ENCODE data around the gene RPS6KB1.
"Not testable (repeated sequence)": the region's sequence is repeated elsewhere in the genome, so short reads cannot be mapped to it uniquely, and the experiment has no call there.

Gene RPS6KB1

GRCh38 chr17:59892924-59893675, at the start of gene RPS6KB1, which contains the start of gene TUBD1:
RPS6KB1 (plus strand) TSS chr17:59893121; CDS start chr17:59893185, 64 bp downstream.
TUBD1 (minus strand) TSS chr17:59892943; CDS start chr17:59891002, 1,941 bp downstream.
- DNase-seq (ENCODE audit: low read depth, low spot score): peak; percentile 95
- Histone ChIP-seq H3K4me1 (ENCODE audit: insufficient read depth, insufficient read length) (no peaks in the 10 kb centered on the region), H3K36me3 (ENCODE audit: insufficient read depth, insufficient read length, low read length) (peaks cover 24% of the 10 kb centered on the region), H3K9me3 (ENCODE audit: insufficient read depth, low read length) (no peaks in the 10 kb centered on the region), H3K27me3 (ENCODE audit: insufficient read depth, insufficient read length) (no peaks in the 10 kb centered on the region), H3K9ac (ENCODE audit: insufficient read length, low read depth) (peak within 1 kb of the TSS; percentile 93), H3K4me3 (ENCODE audit: insufficient read length, low read depth) (peak within 1 kb of the TSS; percentile 78)
- TF ChIP-seq YY1 (IDR thresholded peaks at IDR 0.05; ENCODE audit: insufficient read depth, insufficient read length): peak; percentile 79
- no peak for TF ChIP-seq ZNF274 (IDR thresholded peaks at IDR 0.05; ENCODE audit: low read depth, low read length)
- no peak for TF ChIP-seq SUZ12 (IDR thresholded peaks at IDR 0.05; ENCODE audit: extremely low read depth, insufficient read depth, insufficient read length)

GRCh38 chr17:59844884-59845594, 47.9 kb upstream of the RPS6KB1 start:
- peaks cover 13% of the 10 kb centered on the region for H3K36me3 ChIP-seq (ENCODE audit: insufficient read depth, insufficient read length, low read length)
- H3K27me3 ChIP-seq (ENCODE audit: insufficient read depth, insufficient read length): no peaks in the 10 kb centered on the region
- TF ChIP-seq ZNF274 (IDR thresholded peaks at IDR 0.05; ENCODE audit: low read depth, low read length): no peak
- H3K4me1 ChIP-seq (ENCODE audit: insufficient read depth, insufficient read length): no peaks in the 10 kb centered on the region
- H3K9me3 ChIP-seq (ENCODE audit: insufficient read depth, low read length): no peaks in the 10 kb centered on the region
- no peak overlapping the region for H3K4me3 ChIP-seq (ENCODE audit: insufficient read length, low read depth)
- DNase-seq (ENCODE audit: low read depth, low spot score): no peak
- H3K9ac ChIP-seq (ENCODE audit: insufficient read length, low read depth): no peak overlapping the region

- no peak for TF ChIP-seq SUZ12 (IDR thresholded peaks at IDR 0.05; ENCODE audit: extremely low read depth, insufficient read depth, insufficient read length)
- no peak for TF ChIP-seq ZNF274 (IDR thresholded peaks at IDR 0.05; ENCODE audit: low read depth, low read length)
- no peak for TF ChIP-seq YY1 (IDR thresholded peaks at IDR 0.05; ENCODE audit: insufficient read depth, insufficient read length)
- no peak overlapping the region for H3K4me3 ChIP-seq (ENCODE audit: insufficient read length, low read depth)
- no peak for DNase-seq (ENCODE audit: low read depth, low spot score)
- H3K9me3 ChIP-seq (ENCODE audit: insufficient read depth, low read length): no peaks in the 10 kb centered on the region
- H3K9ac ChIP-seq (ENCODE audit: insufficient read length, low read depth): no peak overlapping the region
- no peaks in the 10 kb centered on the region for H3K27me3 ChIP-seq (ENCODE audit: insufficient read depth, insufficient read length)
- H3K36me3 ChIP-seq (ENCODE audit: insufficient read depth, insufficient read length, low read length): peaks cover 6% of the 10 kb centered on the region
- H3K4me1 ChIP-seq (ENCODE audit: insufficient read depth, insufficient read length): no peaks in the 10 kb centered on the region
Measured at GRCh38 chr17:59845595-59846393, 47.1 kb upstream of the RPS6KB1 start.

- no peak overlapping the region for H3K4me3 ChIP-seq (ENCODE audit: insufficient read length, low read depth)
- H3K27me3 ChIP-seq (ENCODE audit: insufficient read depth, insufficient read length): no peaks in the 10 kb centered on the region
- no peaks in the 10 kb centered on the region for H3K4me1 ChIP-seq (ENCODE audit: insufficient read depth, insufficient read length)
- no peak for DNase-seq (ENCODE audit: low read depth, low spot score)
- no peaks in the 10 kb centered on the region for H3K36me3 ChIP-seq (ENCODE audit: insufficient read depth, insufficient read length, low read length)
- H3K9me3 ChIP-seq (ENCODE audit: insufficient read depth, low read length): no peaks in the 10 kb centered on the region
- TF ChIP-seq YY1 (IDR thresholded peaks at IDR 0.05; ENCODE audit: insufficient read depth, insufficient read length) (no peak), SUZ12 (IDR thresholded peaks at IDR 0.05; ENCODE audit: extremely low read depth, insufficient read depth, insufficient read length) (no peak)
- H3K9ac ChIP-seq (ENCODE audit: insufficient read length, low read depth): no peak overlapping the region
Measured at GRCh38 chr17:59846394-59847165, 46.3 kb upstream of the RPS6KB1 start.

GRCh38 chr17:59848385-59848668, 44.6 kb upstream of the RPS6KB1 start:
- TF ChIP-seq YY1 (IDR thresholded peaks at IDR 0.05; ENCODE audit: insufficient read depth, insufficient read length) (no peak), SUZ12 (IDR thresholded peaks at IDR 0.05; ENCODE audit: extremely low read depth, insufficient read depth, insufficient read length) (no peak), ZNF274 (IDR thresholded peaks at IDR 0.05; ENCODE audit: low read depth, low read length) (no peak)
- Histone ChIP-seq H3K36me3 (ENCODE audit: insufficient read depth, insufficient read length, low read length) (no peaks in the 10 kb centered on the region), H3K4me1 (ENCODE audit: insufficient read depth, insufficient read length) (no peaks in the 10 kb centered on the region), H3K4me3 (ENCODE audit: insufficient read length, low read depth) (no peak overlapping the region), H3K27me3 (ENCODE audit: insufficient read depth, insufficient read length) (no peaks in the 10 kb centered on the region), H3K9ac (ENCODE audit: insufficient read length, low read depth) (no peak overlapping the region), H3K9me3 (ENCODE audit: insufficient read depth, low read length) (no peaks in the 10 kb centered on the region)
- DNase-seq (ENCODE audit: low read depth, low spot score): no peak

- no peaks in the 10 kb centered on the region for H3K9me3 ChIP-seq (ENCODE audit: insufficient read depth, low read length)
- DNase-seq (ENCODE audit: low read depth, low spot score): no peak
- H3K9ac ChIP-seq (ENCODE audit: insufficient read length, low read depth): no peak overlapping the region
- no peaks in the 10 kb centered on the region for H3K27me3 ChIP-seq (ENCODE audit: insufficient read depth, insufficient read length)
- no peak for TF ChIP-seq ZNF274 (IDR thresholded peaks at IDR 0.05; ENCODE audit: low read depth, low read length)
- no peak for TF ChIP-seq YY1 (IDR thresholded peaks at IDR 0.05; ENCODE audit: insufficient read depth, insufficient read length)
- no peak for TF ChIP-seq SUZ12 (IDR thresholded peaks at IDR 0.05; ENCODE audit: extremely low read depth, insufficient read depth, insufficient read length)
- H3K36me3 ChIP-seq (ENCODE audit: insufficient read depth, insufficient read length, low read length): no peaks in the 10 kb centered on the region
- H3K4me3 ChIP-seq (ENCODE audit: insufficient read length, low read depth): no peak overlapping the region
- no peaks in the 10 kb centered on the region for H3K4me1 ChIP-seq (ENCODE audit: insufficient read depth, insufficient read length)
Measured at GRCh38 chr17:59848778-59849177, 44.1 kb upstream of the RPS6KB1 start.

GRCh38 chr17:59850311-59850710, 42.6 kb upstream of the RPS6KB1 start:
- DNase-seq (ENCODE audit: low read depth, low spot score); H3K27me3 ChIP-seq (ENCODE audit: insufficient read depth, insufficient read length); H3K36me3 ChIP-seq (ENCODE audit: insufficient read depth, insufficient read length, low read length); H3K9me3 ChIP-seq (ENCODE audit: insufficient read depth, low read length); H3K4me1 ChIP-seq (ENCODE audit: insufficient read depth, insufficient read length); H3K9ac ChIP-seq (ENCODE audit: insufficient read length, low read depth); H3K4me3 ChIP-seq (ENCODE audit: insufficient read length, low read depth): not testable (repeated sequence)
